Activated CD8-positive, alpha-beta memory T cell treated with anti-CD3 and anti-CD28 coated beads for 1 hour (primary cell): Measurements from ENCODE around the gene ATP8B3.

Experiments used
- DNase-seq, 2 donors: peaks; one replicate each; pipeline ENCODE4 v3.0.0-alpha.2; 2020; ENCODE audit warnings: low read depth in 1 of 2; ENCODE audit errors: extremely low read depth in 1 of 2

ATP8B3 gene

DNA sequence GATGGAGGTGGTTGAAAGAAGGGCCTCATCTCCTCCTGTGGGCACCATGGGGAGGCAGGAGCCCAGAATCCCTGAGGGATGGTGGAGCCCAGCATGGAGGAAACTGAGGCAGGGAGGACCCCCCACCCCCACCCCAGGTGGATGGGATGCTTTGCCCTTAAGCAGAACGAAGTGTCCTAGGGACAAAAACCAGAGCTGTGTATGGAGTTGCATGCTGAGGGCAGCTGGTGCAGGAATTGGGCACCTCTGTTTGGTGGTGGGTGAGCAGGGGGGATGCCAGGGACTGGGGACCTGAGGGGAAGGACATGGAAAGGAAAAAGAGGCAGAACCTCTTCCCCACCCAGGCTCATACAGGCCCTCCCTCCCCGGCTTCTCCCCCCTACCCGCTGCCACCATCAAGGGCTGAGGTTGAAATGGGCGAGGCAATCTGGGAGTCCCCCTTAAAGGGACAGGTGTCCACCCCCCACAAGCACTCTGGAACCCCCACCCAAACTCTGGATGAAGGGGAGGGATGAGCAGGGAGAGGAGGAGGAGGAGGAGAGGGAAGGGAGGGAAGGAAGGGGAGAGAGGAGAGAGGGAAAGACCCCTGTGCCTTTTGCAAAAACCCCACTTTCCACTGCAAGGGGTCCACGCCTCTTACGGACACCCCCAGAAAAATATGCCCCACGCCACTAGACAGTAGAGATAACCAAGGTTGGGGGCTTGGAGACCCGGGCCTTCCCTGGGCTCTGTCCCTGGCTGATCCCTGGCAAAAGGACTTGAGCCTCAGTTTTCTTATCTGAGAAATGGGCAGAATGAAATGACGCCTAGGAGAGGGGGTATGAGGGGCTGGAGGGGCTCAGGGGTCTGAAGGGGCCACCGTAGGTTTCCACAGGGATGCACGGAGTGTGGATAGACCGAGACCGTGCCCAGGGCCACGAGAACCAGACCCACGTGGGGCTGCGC, 52.8 kb downstream of the ATP8B3 start:
- no peak for DNase-seq

GRCh38 chr19:1758231-1758577, 53.9 kb downstream of the ATP8B3 start:
- DNase-seq = no peak

DNA sequence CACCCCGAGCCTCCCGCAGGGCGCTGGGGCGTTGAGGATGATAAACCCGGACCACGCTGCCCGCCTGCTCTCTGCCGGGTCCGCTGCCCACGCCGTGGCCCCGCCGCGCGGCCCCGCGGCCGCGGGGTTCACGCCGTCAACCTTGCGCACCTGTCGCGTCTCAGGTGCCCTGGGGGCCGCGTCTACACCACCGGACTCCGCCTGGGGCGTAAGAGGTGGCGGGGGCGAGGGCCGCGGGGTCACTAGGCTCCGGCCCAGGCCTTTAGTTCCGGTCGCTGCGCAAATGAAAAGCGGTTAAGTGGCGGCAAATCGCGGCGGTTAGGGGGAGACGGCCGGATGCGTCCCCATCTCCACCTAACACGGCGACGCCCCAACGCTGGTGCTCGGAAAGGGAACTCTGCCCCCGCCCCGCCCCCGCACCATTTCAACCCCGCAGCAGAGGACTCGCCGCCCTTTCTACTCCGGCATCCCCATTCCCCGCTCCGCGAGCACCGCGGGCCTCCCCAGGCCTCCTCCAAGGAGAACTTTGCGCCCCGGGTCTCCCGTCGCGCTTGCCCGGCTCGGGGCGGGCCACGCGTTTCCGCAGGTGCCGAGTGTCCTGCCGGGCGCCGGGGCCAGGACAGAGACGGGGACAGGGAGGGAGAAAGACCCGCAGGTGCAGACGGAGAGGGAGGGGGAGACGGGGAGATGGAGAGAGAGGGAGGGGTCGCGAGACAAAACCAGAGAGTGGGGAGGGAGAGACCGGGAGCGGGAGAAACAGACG, 54.4 kb downstream of the ATP8B3 start:
- no peak for DNase-seq

DNA sequence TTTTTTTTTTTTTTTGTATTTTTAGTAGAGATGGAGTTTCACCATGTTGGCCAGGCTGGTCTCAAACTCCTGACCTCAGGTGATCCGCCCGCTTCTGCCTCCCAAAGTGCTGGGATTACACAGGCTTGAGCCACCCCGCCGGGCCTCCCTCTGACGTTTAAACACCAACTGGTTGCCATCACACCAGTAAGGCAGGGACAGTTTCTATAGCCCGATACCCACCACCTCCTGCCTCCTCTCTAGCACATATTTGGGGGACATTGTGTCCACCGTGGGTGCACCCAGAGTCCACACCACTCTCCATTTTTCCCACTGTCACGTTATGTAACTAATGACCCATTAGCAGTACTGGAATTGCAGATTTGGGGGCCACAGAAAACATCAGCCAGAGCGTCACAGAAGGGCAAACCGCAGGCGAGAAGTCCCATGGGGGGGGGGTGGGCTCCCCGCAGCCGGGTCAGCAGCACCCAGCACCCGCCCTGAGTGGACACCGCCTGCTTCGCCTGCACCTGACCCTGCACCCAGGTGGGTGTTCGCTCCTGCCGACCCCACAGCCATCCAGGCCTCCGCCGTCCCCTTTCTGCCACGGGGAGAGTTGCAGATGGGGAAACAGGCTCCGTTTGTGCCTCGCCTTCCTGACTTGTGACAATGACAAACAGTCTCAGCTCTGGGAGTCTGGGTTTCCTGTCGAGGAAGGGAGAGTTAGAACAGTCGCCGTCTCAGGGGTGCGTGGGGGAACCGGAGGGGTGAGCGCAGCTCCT, 55.2 kb downstream of the ATP8B3 start:
- DNase-seq = no peak

DNA sequence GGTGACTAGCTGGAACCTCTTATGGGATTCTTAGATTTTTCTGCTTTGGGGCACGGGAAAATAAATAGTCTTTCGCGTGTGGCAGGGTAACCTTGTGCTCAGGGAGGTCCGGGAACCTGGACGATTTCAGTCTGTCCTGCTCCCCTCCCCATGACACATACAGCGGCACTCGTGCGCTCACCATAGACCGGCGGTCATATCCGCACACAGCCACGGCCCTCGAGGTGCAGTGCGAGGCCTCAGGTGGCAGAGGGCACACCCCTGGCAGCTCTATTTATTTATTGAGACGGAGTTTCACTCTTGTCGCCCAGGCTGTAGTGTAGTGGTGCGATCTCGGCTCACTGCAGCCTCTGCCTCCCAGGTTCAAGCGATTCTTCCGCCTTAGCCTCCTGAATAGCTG, 55.8 kb downstream of the ATP8B3 start:
- no peak for DNase-seq

GRCh38 chr19:1755467-1756171, 56.5 kb downstream of the ATP8B3 start:
- no peak for DNase-seq

DNA sequence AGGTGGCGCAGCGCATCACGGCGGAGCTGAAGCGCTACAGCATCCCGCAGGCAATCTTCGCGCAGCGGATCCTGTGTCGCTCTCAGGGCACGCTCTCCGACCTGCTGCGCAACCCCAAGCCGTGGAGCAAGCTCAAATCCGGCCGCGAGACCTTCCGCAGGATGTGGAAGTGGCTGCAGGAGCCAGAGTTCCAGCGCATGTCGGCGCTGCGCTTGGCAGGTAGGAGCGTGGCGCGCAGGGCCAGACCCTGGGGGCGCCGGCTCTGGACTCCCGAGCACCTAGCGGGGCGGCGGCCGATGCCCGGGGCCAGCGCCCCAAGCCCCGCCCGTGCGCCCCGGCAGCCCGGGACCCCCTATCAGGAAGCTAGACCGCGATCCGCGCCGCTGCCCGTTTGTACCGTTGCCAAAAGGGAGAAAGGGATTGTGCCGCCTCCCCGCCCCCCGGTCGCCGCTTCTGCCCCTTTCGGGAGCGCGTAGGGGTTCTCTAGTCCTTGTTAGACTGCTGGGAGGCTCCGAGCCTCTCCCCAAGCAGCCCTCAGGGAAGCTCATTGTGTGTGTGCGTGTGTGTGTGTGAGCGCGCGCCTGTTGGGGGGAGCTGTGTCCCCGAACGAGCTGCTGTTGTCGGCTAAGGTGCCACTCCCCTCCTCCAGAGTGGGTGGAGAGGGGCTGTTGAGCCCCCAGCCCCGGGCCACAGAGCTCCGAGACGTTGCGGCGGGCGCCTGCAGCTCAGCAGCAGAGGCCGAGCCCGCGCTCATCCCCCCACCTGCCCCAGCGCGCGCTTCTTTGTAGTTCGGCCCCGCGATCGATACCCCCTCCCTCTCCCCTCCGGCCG, 57.2 kb downstream of the ATP8B3 start:
- no peak for DNase-seq

DNA sequence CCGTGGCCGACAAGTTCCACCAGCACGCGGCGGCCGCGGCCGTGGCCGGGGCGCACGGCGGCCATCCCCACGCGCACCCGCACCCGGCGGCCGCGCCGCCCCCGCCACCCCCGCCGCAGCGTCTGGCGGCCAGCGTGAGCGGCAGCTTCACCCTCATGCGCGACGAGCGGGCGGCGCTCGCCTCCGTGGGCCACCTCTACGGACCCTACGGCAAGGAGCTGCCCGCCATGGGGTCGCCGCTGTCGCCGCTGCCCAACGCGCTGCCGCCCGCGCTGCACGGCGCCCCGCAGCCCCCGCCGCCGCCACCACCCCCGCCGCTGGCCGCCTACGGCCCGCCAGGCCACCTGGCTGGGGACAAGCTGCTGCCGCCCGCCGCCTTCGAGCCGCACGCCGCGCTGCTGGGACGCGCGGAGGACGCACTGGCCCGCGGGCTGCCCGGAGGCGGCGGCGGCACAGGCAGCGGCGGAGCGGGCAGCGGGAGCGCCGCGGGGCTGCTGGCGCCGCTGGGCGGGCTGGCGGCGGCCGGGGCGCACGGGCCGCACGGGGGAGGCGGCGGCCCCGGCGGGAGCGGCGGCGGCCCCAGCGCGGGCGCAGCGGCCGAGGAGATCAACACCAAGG, 57.9 kb downstream of the ATP8B3 start:
- no peak for DNase-seq

DNA sequence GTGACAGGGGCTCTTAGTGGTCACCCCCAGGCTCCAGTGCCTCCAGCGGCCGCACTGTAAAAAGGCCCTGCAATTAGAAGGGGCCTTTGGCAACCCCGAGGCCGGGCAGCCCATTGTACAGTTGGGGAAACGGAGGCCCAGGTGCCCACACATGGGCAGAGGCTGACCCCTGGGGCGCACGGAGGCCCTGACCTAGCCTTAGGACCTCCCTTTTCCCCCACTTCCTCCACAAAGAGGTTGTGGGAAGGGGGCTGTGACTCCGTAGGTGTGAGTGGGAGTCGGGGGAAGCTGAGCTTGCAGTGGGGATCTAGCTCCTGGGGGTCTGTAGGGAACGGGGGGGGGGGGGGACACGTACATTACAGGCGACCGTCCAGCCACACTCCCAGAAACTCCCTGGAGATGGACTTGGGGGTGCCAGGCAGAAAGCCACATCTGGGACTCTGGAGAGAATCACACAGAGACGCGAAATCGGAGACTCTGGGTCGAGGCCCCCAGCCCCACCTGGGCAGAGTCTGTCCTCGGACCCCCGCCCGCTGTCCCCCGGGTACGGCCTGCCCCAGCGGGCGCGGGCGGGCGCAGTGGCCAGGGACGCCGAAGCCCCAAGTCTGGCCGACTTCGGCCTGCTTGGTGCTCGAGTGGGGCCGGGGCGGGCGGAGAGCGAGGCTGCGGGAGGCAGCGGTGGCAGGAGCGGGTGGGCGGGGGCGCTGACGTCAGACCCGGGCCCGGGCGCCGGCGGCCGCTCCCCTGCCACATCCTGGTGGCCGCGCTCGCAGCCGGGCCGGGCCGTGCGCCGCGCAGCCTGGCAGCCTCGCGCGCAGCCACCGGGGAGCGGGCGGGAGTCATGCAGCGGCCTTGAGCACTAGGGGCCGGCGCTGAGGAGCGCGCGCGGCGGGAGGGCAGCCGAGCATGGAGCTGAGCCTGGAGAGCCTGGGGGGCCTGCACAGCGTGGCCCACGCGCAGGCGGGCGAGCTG, 59.0 kb downstream of the ATP8B3 start, which contains the start of gene ONECUT3:
Gene ONECUT3, plus strand, starts transcription at position 750 of the 972 bp plus-strand sequence. Its CDS starts 157 bp downstream, at position 907.
- no peak for DNase-seq

DNA sequence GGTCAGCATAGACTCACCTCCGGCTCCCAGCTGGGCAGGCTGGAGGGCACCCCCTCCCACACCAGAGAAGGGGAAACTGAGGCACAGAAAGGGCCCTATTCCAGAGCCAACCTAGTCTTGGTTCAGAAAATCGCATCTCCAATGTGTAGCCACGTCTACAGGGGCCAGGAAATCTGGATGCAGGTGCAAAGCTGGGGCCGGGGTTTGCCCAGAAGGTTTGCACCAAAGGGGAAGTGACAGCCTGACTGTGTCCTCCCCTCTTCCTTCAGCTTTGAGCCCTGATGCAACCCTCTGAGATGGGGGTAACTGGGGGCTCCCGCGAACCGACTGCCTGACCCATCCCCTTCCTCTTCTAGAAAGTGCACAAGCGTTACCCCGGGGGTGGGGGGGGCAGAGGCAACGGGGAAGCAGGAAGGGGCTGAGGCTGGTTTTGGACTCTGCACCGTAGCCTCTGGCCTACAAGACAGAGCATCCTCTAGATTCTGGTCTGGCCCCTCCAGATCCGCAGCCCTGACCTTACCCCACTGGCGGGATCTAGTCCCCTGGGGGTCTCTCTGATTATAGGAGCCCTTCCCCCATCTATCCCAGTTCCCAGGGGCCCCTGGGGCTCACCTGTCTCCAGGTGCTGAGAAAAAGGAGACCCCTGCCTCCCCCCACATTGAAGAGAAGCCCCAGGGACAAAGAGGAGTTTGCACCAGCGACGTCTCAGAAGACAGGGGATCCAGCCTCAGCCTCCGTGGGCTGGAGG, 59.9 kb downstream of the ATP8B3 start:
- DNase-seq = no peak

- no peak for DNase-seq
Observed at GRCh38 chr19:1751367-1752008, 60.6 kb downstream of the ATP8B3 start.

- no peak for DNase-seq
Observed at GRCh38 chr19:1750343-1751021, 61.6 kb downstream of the ATP8B3 start.

GRCh38 chr19:1749373-1750342, 62.4 kb downstream of the ATP8B3 start:
- DNase-seq = no peak

DNA sequence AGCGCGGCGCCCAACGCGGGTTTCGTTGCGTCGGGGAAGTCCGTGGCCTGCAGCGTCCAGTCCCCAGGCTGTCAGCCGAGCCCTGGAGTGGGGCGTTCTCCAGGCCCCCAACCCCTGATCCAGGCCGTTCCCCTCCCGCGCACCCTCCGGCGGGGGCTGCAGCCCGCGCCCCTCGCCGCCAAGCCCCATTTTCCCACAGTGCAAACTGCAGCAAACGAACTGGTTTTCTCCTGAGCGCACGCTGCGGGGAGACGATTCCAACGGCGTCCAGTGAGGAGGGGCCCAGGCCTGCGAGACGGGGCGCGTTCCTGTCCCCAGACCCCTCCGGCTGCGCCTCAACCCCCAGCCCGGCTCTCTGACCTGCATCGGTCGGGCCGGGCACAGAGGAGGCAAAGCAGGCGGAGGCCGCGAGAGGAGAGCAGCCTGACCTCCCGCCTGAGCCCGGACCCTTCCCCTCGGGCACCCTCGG, 63.2 kb downstream of the ATP8B3 start:
- DNase-seq = no peak
